Neural cell (in vitro differentiated cells): ENCODE results near the gene FBXO8. TPM values are rescaled to one million over a fixed set of nuclear protein-coding genes. Genes with fewer than 3 reads are reported as not detected.

Experiments
- H2AFZ ChIP-seq: fragments of 200-600, 300-800 bp; sonication (generic), shearing (Covaris generic); 2 replicates; pipeline ENCODE4 v1.6.0; 2014; ENCODE audit warnings: low read depth, mild to moderate bottlenecking, antibody characterized with exemption, low read length, moderate library complexity
- H3F3A ChIP-seq: fragments of 200-600 bp; shearing (Covaris generic); 2 replicates; pipeline ENCODE4 v1.6.1; 2016; ENCODE audit warnings: mild to moderate bottlenecking, moderate library complexity, mixed read lengths, antibody characterized with exemption, low read length; ENCODE audit not compliant: insufficient read depth, poor library complexity, severe bottlenecking
- H3K27ac ChIP-seq: fragments of 200-600, 300-800 bp; sonication (generic), shearing (Covaris generic); 2 replicates; pipeline ENCODE4 v1.5.1; 2014; ENCODE audit warnings: mild to moderate bottlenecking, low read length, moderate library complexity
- H3K27me3 ChIP-seq: fragments of 300-800, 200-600 bp; sonication (generic), shearing (Covaris generic); 2 replicates; pipeline ENCODE4 v1.6.0; 2014; ENCODE audit warnings: mild to moderate bottlenecking, low read depth, low read length, moderate library complexity; ENCODE audit not compliant: insufficient read depth
- H3K36me3 ChIP-seq: fragments of 300-800, 200-600 bp; sonication (generic), shearing (Covaris generic); 2 replicates; pipeline ENCODE4 v1.5.1; 2014; ENCODE audit warnings: mild to moderate bottlenecking, antibody characterized with exemption, low read length, moderate library complexity; ENCODE audit not compliant: insufficient read depth
- H3K4me2 ChIP-seq: fragments of 300-800, 200-600 bp; sonication (generic), shearing (Covaris generic); 2 replicates; pipeline ENCODE4 v1.6.0; 2014; ENCODE audit warnings: mild to moderate bottlenecking, low read length
- H3K4me3 ChIP-seq: fragments of 300-800, 200-600 bp; sonication (generic), shearing (Covaris generic); 2 replicates; pipeline ENCODE4 v1.5.1; 2014; ENCODE audit warnings: mild to moderate bottlenecking, low read length, moderate library complexity
- H3K79me2 ChIP-seq: fragments of 200-600 bp; shearing (Covaris generic); replicated peaks from 2 replicates; pipeline ENCODE4 v1.6.0; 2014; ENCODE audit warnings: mild to moderate bottlenecking, low read length, moderate library complexity; ENCODE audit not compliant: insufficient read depth
- H3K9ac ChIP-seq: fragments of 300-800, 200-600 bp; sonication (generic), shearing (Covaris generic); 2 replicates; pipeline ENCODE4 v1.6.1; 2016; ENCODE audit warnings: mild to moderate bottlenecking, low read length, mixed read lengths
- H3K9me2 ChIP-seq: fragments of 200-600 bp; shearing (Covaris generic); 2 replicates; pipeline ENCODE4 v1.6.1; 2016; ENCODE audit warnings: mild to moderate bottlenecking, low read length, mixed read lengths; ENCODE audit not compliant: insufficient read depth
- H3K9me3 ChIP-seq: fragments of 200-600, 300-800 bp; sonication (generic), shearing (Covaris generic); 2 replicates; pipeline ENCODE4 v1.6.1; 2016; ENCODE audit warnings: mild to moderate bottlenecking, mixed run types, low read length, moderate library complexity, mixed read lengths
- H4K20me1 ChIP-seq: fragments of 200-600 bp; shearing (Covaris generic); 2 replicates; pipeline ENCODE4 v1.6.1; 2016; ENCODE audit warnings: mild to moderate bottlenecking, mixed run types; ENCODE audit not compliant: insufficient read depth
- EP300 ChIP-seq: fragments of 450-650 bp; conservative IDR thresholded peaks from 2 replicates; pipeline ENCODE4 v1.6.1; 2014; ENCODE audit warnings: antibody characterized with exemption, mild to moderate bottlenecking, moderate library complexity; ENCODE audit not compliant: poor library complexity, severe bottlenecking
- EZH2 ChIP-seq: fragments of 200-600, 300-800 bp; shearing (Covaris generic), sonication (generic); IDR thresholded peaks from 2 replicates; pipeline ENCODE4 v1.6.1; 2014; ENCODE audit warnings: antibody characterized with exemption, low read length, borderline replicate concordance, mild to moderate bottlenecking; ENCODE audit not compliant: insufficient read depth, poor library complexity, severe bottlenecking
- MXI1 ChIP-seq: fragments of 450-650 bp; conservative IDR thresholded peaks from 2 replicates; pipeline ENCODE4 v1.6.1; 2014; ENCODE audit warnings: antibody characterized with exemption, mild to moderate bottlenecking; ENCODE audit not compliant: poor library complexity, severe bottlenecking
- POLR2AphosphoS5 ChIP-seq: IDR thresholded peaks from 2 replicates; pipeline ENCODE4 v1.6.1; 2012
- RAD21 ChIP-seq: fragments of 450-650 bp; conservative IDR thresholded peaks from 2 replicates; pipeline ENCODE4 v1.6.1; 2014; ENCODE audit warnings: antibody characterized with exemption, mild to moderate bottlenecking, moderate library complexity
- REST ChIP-seq: IDR thresholded peaks from 2 replicates; pipeline ENCODE4 v1.6.1; 2012; ENCODE audit warnings: borderline replicate concordance
- SMC3 ChIP-seq: fragments of 450-650 bp; conservative IDR thresholded peaks from 2 replicates; pipeline ENCODE4 v1.6.1; 2014; ENCODE audit warnings: antibody characterized with exemption, mild to moderate bottlenecking, moderate library complexity; ENCODE audit not compliant: poor library complexity
- TAF1 ChIP-seq: IDR thresholded peaks from 2 replicates; pipeline ENCODE4 v1.6.1; 2012; ENCODE audit warnings: low read depth
- polyA plus RNA-seq: library from polyadenylated mRNA; depleted of rRNA; stranded (reverse); fragments of >200 nt; gene quantifications from 2 replicates; pipeline ENCODE4 v1.2.3, GENCODE V29; 2014
- TF ChIP-seq, protein P1 (sequence below): fragments of 450-650 bp; IDR thresholded peaks from 2 replicates; pipeline ENCODE4 v1.5.1; 2014; ENCODE audit warnings: antibody characterized with exemption, mild to moderate bottlenecking, moderate library complexity; ENCODE audit not compliant: poor library complexity, severe bottlenecking

Gene FBXO8
- polyA plus RNA-seq, 1 donor from 2014 or later: 29.3 TPM

DNA sequence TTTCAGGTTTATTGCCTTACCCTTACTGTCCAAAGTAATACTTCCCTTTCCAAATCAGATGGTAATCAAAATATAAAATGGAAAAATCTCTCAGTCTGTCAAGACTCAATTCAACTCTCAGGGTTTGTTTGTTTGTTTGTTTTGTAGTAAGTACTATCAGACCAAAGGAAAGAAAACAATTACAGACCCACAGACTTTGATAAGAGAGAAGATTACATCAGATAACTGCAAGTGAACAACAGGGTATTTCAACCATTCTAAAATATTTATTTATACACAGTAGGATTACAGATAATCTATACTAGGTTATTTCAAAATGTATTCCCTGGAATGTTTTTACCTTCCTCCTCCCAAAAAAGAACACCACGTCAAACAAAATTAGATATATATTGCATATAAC is 28.9 kb downstream of the FBXO8 start:
- no peaks in the 10 kb centered on the region for H3K79me2 ChIP-seq

GRCh38 chr4:174252412-174252811 is 31.1 kb downstream of the FBXO8 start:
- H3K4me2 ChIP-seq: no peak overlapping the region
- H3K9me2 ChIP-seq: no peaks in the 10 kb centered on the region
- no peak overlapping the region for H3K4me3 ChIP-seq
- H3K79me2 ChIP-seq: no peaks in the 10 kb centered on the region
- H3K9ac ChIP-seq: no peak overlapping the region
- no peak overlapping the region for H3K27ac ChIP-seq
- H3K36me3 ChIP-seq: peaks cover 5% of the 10 kb centered on the region
- H3K27me3 ChIP-seq: no peaks in the 10 kb centered on the region
- H2AFZ ChIP-seq: no peak overlapping the region
- no peaks in the 10 kb centered on the region for H3F3A ChIP-seq
- no peaks in the 10 kb centered on the region for H3K9me3 ChIP-seq
- H4K20me1 ChIP-seq: no peaks in the 10 kb centered on the region
- no peak for TF ChIP-seq TAF1
- no peak for TF ChIP-seq REST
- no peak for TF ChIP-seq EZH2
- no peak for TF ChIP-seq POLR2AphosphoS5
- TF ChIP-seq, protein P1, sequence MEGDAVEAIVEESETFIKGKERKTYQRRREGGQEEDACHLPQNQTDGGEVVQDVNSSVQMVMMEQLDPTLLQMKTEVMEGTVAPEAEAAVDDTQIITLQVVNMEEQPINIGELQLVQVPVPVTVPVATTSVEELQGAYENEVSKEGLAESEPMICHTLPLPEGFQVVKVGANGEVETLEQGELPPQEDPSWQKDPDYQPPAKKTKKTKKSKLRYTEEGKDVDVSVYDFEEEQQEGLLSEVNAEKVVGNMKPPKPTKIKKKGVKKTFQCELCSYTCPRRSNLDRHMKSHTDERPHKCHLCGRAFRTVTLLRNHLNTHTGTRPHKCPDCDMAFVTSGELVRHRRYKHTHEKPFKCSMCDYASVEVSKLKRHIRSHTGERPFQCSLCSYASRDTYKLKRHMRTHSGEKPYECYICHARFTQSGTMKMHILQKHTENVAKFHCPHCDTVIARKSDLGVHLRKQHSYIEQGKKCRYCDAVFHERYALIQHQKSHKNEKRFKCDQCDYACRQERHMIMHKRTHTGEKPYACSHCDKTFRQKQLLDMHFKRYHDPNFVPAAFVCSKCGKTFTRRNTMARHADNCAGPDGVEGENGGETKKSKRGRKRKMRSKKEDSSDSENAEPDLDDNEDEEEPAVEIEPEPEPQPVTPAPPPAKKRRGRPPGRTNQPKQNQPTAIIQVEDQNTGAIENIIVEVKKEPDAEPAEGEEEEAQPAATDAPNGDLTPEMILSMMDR: no peak
- TF ChIP-seq MXI1: no peak
- no peak for TF ChIP-seq SMC3
- no peak for TF ChIP-seq EP300

More for the DNA sequence above, 28.9 kb downstream of the FBXO8 start:
- no peaks in the 10 kb centered on the region for H4K20me1 ChIP-seq
- no peaks in the 10 kb centered on the region for H3F3A ChIP-seq
- no peaks in the 10 kb centered on the region for H3K9me3 ChIP-seq
- H3K9ac ChIP-seq: no peak overlapping the region
- no peaks in the 10 kb centered on the region for H3K9me2 ChIP-seq
- peaks cover 5% of the 10 kb centered on the region for H3K36me3 ChIP-seq
- no peak overlapping the region for H3K27ac ChIP-seq
- no peak overlapping the region for H3K4me3 ChIP-seq
- TF ChIP-seq SMC3: no peak
- TF ChIP-seq EZH2: no peak
- TF ChIP-seq TAF1: no peak
- TF ChIP-seq EP300: no peak
- no peak for TF ChIP-seq MXI1
- TF ChIP-seq RAD21: no peak
- no peak for TF ChIP-seq REST
- TF ChIP-seq, protein P1: no peak
- no peak for TF ChIP-seq POLR2AphosphoS5
- no peaks in the 10 kb centered on the region for H3K27me3 ChIP-seq
- no peak overlapping the region for H2AFZ ChIP-seq
- no peak overlapping the region for H3K4me2 ChIP-seq
